Head of caudate nucleus (tissue), 42 donors: Measurements from ENCODE around the gene ATP11C.
"Not testable (repeated sequence)": the region's sequence is repeated elsewhere in the genome, so short reads cannot be mapped to it uniquely, and the experiment has no call there.

Experiments used
- DNase-seq, 42 donors: peaks; one replicate each; pipeline versions ENCODE4 v3.0.0 to v3.0.0-alpha.2; 2020 to 2021; ENCODE audit warnings: mixed read lengths in 7 of 42
- intact Hi-C: fragments of 100-400 bp; cut with DNase I; formaldehyde crosslinking; loops from one replicate; pipeline ENCODE4 v1.15.0; 2022

ATP11C gene

DNA sequence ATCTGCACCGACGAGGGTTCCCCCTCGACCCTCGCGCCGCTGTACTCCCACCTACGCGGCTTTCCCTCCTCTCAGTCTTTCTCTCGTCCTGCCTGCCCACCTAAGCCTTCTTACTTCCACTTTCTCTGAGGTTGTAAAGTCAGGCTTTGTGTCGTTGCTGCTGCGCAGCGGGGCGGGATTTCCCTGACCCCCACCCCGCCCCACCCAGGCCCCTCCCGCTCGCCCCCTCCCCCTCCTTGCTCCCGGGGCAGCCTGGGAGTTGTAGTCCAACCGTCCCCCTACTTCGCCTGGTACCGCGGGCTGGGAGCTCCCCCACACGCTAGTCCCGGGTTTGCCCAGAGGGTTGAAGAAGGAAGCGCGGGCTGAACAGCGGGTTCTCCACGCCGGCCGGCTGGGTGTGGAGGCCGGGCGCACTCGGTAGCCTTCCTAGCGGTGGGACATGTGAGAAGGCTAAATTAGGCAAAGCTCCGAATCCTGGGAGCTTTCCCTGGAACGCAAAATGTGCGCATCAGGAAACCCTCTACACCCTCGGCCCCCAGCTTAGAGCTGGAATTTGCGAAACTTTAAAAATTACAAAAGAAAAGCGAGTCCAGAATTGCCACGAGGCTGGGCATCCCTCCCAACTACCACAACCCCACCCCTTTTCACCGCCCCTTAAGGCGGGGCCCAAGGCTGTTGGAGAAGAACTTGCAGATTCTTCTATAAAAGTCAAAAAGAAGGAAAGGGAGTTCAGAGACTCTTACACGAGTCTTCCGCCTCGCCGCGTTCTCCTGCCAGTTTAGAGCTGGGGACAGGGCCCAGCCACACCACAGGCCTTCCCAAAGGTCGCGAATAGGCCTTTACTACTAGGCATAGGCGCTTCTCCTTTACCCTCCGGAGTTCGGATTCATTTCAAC lies at the start of gene ATP11C:
Gene ATP11C, minus strand, starts transcription at position 153 of the 896 bp plus-strand sequence. CDS start 1,011 bp downstream, outside the sequence.
- intact Hi-C loops: no loop called here
- DNase-seq: peak; percentile 55 to 94 (median 84)

DNA sequence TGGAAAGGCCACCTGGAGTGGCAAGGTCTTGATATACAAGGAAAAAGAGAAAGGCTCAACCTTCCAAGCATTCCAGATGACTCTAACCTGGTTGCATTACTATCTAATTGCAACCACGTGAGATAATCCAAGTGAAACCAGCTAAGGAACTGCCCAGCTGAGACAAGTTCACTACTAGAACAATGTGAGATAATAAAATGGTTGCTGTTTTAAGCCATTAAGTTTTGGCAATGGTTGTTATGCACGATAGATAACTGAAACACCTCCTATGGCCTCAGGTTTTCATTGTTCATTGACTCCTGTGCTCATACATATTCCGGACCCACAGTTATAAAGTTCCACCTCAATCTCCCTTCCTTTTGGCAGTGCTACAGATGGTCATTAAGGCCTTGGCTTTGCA lies 41.6 kb upstream of the ATP11C start:
- intact Hi-C loops: no loop called here
- DNase-seq: no peak

DNA sequence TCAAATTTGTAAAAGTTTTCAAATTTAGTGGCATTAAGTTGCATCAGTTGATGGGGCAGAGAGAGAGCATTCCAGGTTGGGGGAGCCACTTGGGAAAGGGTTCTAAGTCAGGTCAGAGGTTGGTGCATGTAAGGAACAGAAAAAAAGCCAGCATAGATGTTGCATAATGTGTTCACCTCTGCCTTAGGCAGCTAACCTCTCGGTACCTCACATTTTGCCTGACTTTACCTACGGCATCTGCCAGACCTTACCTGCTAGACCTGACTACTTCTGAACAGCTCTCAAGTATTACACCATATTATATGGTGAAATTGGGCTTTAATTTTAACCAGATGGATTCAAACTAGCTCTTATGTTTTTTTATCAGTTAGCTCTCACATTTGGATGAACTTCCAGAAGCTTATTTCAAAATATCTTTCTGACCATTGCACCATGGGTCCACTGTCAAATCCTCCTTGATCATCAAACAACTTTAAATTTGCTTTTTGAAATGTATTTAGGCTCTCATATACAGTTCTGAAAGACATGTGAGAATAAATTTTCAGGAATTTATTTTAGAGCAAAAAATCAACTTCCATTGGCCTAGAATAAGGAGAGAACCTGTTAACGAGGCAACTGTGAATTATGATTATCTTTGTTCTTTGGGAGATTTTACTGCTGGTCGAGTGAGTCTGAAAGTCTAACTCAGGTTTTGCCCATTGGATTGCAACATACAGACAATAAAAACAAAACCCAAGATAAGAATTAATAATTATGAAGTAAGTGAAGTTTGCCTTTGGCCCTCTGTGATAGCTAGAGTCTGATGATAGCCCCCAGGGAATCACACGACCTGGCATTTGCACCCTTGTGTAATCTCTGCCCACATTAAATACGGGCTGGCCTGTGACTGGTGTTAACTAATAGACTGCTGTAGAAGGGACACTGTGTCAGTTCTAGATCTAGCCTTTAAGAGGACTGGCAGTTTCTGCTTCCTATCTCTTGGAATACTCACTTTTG lies 40.1 kb upstream of the ATP11C start:
- intact Hi-C loops: no loop called here
- DNase-seq: no peak

DNA sequence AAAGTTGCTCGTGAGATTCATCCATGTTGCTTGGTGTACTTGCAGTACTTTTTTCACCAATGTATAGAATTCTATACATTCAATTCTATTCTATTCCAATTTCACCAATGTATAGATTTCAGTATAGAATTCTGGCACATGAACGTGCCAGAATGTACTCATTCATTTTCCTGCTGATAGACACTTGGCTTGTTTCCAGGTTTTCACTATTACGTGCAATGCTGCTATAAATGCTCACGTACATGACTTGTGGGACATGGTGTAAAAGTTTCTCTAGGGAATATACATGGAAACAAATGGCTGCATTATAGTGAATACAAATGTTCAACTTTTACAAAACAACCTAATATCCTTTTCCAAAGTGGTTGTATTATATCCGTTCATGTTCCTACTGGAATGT lies 39.3 kb upstream of the ATP11C start:
- DNase-seq: no peak
- intact Hi-C loops: no loop called here

DNA sequence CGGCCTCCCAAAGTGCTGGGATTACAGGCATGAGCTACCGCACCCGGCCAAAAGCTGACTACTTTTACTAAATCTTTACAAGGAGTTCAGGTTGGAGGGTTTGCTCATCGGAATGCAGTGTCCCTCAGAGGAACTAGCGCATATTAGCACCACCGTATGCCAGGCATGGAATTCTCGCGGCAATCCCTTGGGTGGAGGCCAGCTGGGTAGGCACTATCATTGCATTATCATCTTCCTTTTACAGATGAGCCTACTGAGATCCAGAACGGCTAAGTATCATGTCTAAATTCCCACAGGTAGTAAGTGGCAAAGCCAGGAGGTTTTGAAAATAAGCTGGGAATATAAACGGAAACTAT lies 38.5 kb upstream of the ATP11C start:
- intact Hi-C loops: no loop called here
- DNase-seq: no peak

DNA sequence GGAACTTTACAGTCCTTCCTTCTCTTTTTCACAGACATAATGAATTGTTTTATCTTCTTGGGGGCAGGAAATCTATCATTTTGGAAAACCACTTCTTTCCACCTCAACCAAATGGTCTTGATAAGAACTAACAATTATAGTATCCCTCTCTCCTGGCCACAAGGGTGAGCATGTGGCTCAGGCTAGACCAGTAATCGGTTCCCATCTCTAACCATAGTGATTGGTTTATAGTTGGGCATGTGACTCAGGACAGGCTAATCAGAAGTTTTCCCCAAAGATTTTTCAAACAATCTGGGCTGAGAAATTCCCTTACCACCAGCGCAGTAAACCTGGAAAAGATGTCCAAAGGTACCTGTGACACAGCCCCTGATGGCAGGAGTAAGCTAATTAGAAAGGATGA lies 36.4 kb upstream of the ATP11C start:
- no peak for DNase-seq
- intact Hi-C loops: no loop called here

DNA sequence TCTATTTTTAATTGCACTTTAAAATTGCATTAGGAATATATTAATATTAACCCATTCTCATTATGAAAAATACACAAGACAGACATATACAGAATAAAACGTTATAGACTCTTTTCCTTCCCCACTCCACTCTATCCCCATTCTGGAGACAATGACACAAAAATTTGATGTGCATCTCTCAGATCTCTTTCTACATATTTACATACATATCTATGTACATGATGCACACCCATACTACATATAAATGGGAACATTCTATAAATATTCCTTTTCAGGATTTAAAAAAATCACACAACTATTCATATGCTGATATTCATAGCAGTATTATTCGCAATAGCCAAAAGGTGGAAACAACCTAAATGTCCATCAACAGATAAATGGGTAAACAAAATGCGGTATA lies 34.9 kb upstream of the ATP11C start:
- no peak for DNase-seq
- intact Hi-C loops: no loop called here

DNA sequence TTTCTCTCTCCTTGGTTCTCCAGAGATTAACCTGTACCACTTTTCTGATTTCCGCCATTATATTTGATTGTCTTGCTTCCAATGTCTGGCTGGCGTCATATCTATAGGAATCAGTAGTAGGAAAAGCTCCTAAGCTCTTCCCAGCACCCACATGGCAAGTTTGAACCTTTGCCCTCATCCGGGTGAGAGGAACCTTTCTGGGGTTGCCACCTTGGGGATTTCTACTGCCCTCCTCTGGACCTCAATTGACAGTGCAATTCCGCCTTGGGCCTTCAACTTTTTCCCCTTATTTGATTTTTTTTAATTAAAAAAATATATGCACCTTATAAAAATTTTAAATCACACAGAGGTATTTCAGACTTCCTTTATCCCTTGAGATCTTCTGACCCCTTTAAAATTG lies 34.4 kb upstream of the ATP11C start:
- intact Hi-C loops: no loop called here
- DNase-seq: no peak

DNA sequence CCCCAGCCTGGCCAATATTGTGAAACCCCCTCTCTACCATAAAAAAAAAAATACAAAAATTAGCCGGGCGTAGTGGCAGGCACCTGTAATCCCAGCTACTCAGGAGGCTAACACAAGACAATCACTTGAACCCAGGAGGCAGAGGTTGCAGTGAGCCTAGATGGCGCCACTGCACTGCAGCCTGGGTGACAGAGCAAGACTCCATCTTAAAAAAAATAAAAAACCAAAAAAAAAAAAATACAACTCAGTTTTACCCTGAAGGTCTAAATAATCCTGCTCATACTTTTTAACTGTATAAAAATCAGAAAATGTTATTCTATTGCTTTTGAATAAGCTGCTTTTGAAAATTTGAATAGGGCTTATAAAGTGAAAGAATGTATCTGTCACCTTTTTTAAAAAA lies 33.3 kb upstream of the ATP11C start:
- DNase-seq, intact Hi-C loops: not testable (repeated sequence)

DNA sequence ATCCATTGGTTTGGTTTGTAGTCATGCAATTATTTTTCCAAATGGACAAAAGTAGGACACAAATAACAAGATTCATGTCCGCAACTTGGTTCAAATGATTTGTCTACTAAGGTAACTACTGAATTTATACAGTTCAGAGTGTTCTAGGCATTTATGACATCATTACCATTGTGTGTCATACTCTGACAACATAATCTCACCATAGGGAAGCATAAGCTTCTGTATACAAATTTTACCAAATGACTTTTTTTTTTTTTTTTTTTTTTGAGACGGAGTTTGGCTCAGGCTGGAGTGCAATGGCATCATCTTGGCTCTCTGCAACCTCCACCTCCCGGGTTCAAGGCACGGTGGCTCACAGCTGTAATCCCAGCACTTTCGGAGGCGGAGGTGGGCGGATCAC lies 32.6 kb upstream of the ATP11C start, which contains the start of gene CXorf66:
Gene CXorf66, minus strand, starts transcription at position 101 of the 400 bp plus-strand sequence. Its CDS starts 25 bp downstream, at position 76.
- intact Hi-C loops: no loop called here
- no peak for DNase-seq

DNA sequence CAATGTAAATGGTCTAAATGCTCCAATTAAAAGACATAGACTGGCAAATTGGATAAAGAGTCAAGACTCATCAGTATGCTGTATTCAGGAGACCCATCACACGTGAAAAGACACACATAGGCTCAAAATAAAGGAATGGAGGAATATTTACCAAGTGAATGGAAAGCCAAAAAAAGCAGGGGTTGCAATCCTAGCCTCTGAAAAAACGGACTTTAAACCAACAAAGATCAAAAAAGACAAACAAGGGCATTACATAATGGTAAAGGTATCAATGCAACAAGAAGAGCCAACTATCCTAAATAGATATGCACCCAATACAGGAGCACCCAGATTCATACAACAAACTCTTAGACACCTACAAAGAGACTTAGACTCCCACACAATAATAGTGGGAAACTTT lies 28.2 kb upstream of the ATP11C start:
- DNase-seq, intact Hi-C loops: not testable (repeated sequence)

DNA sequence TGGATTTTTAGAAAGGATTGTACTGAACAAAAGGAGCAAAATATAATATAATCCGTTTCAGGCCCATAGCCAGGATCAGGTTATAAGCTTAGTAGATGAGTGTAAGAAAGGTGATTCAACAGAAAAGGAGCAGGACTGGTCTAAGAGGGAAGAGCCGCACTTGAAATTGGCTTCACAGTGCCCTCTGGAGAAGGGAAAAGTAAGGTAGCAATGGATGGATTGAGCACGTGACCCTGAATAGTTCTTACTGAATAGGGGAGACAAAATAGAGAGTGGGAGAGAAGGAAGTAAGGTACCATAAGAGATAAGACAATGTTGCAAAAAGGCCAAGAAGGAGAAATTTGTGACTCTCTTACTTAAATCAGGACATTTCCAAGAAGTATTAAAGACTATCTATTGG lies 16.9 kb upstream of the ATP11C start:
- intact Hi-C loops: no loop called here
- no peak for DNase-seq

DNA sequence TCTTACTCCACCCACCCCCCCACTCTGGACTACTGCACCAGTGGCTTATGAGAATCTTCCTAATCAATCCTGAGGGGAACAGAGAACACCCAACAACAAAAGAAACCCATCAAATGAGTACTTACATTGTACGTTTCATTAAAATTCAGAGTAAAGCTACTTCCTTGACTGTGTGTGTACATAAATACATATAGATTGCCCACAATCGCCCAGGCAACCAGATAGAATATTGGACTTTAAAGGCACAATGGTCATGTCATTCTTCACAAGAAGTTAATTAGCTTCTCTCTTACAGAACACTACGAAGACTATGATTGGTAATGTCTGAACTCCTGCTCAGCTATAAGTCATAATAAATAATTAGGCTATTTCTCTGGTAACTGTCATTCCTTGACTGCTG lies 12.2 kb upstream of the ATP11C start:
- intact Hi-C loops: no loop called here

DNA sequence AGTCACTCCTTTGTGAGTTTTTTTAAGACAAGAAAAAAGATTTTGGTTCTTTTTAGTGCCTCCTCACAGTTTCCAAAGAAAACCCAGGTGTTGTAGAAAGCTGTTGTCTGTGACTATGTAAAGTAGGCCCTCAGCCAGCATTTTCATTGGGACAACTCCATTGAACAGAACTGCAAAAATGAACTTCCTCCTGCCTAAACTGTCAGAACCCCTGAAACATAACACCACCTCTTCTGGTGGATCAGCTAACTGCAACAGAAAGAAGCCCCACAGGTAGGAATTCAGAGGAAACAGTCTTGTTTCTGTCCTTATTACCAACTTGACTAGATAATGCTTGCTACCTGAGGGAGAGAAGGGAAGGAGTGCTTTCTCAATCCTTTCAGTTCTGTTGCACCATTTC lies 3.4 kb upstream of the ATP11C start:
- intact Hi-C loops: no loop called here
- no peak for DNase-seq

More for the DNA sequence above, 12.2 kb upstream of the ATP11C start:
- DNase-seq: no peak

DNA sequence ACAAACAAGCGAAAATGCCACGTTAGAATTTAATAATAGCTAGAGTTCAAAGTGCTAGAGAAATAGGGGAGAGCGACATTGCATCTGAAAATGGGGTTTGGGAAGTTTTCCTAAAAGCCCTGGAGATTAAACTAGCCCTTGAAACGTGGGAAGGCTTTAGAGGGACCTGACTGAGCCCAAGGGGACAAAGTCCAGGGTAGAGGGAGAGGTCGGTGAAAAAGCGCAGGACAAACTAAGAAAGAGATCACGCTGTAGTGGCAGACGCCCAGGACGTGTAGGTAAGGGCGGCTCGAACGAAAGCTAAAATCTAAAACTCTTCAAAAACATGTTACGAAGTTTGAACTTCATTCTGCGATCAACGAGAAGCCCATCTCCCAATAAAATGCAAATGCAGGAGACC lies 1.1 kb upstream of the ATP11C start:
- DNase-seq: no peak
- intact Hi-C loops: no loop called here

DNA sequence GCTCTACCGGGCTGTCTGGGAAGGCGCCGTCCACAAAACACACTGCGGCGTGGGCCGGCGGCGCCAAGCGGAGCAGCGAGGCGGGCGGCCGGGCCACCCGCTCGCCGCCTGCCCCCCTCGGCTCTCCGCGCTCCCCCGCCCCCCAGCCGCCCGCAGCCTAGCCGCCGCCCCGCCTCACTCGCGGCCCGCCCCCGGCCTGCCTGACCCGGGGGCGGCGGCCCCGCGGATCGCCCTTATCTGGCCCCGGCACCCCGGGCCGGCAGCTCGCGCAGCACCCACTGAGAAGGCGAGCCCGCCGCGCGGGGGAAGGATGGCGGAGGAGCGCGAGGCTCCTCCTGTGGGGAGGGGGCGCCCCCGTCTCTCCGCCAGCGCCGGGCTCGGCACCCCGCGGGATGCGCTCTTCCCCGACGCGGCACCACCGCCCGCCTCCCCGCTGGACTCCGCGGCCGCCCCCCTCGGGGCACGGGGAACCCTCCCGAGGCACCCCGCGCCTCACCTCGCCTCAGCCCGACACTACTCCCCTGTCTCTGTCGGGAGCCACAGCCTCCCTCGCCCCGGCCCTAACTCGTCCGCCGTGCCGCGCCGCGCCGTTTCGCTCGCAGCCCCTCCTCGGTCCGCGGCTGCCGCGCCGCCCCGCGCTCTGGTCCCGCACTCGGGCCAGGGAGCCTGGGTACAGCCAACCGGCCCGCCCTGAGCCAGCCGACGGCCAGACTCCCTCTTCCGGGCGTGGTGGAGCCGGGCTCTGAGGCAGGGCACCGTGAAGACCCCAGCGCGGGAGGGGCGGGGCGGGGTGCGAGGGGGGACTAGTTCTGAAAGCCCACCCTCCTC lies 566 bp downstream of the ATP11C start:
- peak in 36 of 42 donors; percentile 7 to 70 (median 34) for DNase-seq
- intact Hi-C loops: no loop called here

DNA sequence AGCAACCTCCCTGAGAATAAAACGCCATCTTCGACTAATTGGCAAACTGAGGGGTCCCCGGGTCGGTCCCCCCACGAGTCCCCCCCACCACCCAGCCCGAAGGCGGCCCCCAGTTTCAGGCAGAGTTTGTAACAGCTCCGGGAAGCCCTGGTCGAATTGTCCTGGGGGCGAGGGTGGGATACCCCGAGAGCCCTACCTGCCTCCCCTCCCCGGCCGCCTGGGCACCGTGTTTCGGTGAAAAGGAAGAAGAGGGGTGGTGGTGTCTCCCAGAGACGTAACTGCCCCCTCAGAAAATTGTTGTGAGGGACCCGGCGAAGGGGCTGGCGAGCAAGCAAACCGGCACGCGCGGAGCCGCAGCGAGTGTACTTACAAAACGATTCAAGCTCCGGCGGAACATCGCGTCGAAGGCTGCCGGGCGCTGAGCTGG lies 1.2 kb downstream of the ATP11C start:
- intact Hi-C loops: no loop called here
- peak in 3 of 42 donors; percentile 11 to 44 (median 12) for DNase-seq

DNA sequence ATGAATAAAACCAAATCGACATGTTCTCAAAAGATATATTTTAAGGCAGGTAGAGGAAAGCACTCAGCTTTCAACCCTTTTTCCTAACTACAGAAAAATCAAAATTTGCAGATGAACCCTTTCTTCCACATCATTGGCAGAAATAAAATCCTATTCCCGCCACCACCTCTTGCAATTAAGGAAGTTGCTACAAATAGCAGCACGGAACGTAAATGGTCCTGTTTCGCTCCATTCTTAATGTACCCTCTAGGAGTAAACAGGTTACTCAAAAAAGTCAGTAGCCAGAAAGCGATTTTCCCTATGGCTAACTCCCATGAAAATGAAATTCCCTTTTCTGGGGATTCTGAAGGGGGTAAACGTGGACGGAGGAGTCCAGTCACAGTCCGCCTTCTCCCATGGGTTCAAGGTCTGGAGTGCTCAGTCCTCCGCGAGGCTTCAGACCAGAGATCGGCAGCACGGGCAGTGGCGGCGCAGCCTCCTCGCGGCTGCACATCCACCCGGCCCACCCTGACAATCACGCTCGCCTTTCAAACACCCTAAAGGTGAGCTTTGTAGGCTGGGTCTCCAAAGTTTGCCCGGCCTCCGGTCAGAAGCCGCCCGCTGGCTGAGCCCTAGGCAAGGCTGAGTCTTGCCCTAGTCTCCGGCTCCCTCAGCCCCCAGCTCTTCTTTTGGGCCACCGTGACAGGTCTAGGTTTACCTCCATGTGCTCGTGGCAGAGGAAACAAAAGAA lies 1.8 kb downstream of the ATP11C start:
- intact Hi-C loops: no loop called here
- peak in 27 of 42 donors; percentile 3 to 51 (median 17) for DNase-seq
